Bronchial epithelial cell (primary cell): ENCODE data around the gene BNC1. TPM values are rescaled to one million over a fixed set of nuclear protein-coding genes. Genes with fewer than 3 reads are reported as not detected.

Experiments used
- DNase-seq: peaks from one replicate; pipeline ENCODE4 v3.0.0-alpha.2; 2010; ENCODE audit warnings: low read depth
- FAIRE-seq: peaks from 2 replicates; lab custom pipeline; 2011; peaks lifted over from hg19 to GRCh38; lab: Jason Lieb, UNC
- H3K27me3 ChIP-seq: 2 replicates; pipeline ENCODE4 v1.5.1; 2011; ENCODE audit warnings: low read length; ENCODE audit not compliant: control insufficient read depth, insufficient read depth
- H3K36me3 ChIP-seq: 2 replicates; pipeline ENCODE4 v1.5.1; 2011; ENCODE audit warnings: low read length; ENCODE audit not compliant: control insufficient read depth, insufficient read depth
- H3K4me3 ChIP-seq: 2 replicates; pipeline ENCODE4 v1.5.1; 2011; ENCODE audit warnings: mild to moderate bottlenecking, low read depth, low read length, control low read depth
- CTCF ChIP-seq: IDR thresholded peaks from 2 replicates; pipeline ENCODE4 v1.5.1; 2011; ENCODE audit warnings: mild to moderate bottlenecking, moderate library complexity, low read length, control low read depth, inconsistent platforms; ENCODE audit not compliant: insufficient read depth, severe bottlenecking
- total RNA-seq: library from RNA; depleted of rRNA; stranded (reverse); fragments of >200 nt; gene quantifications from 2 replicates; pipeline ENCODE4 v1.2.1, GENCODE V29; 2014

Gene BNC1
- total RNA-seq, 1 donor from 2014 or later: 74.2 TPM

GRCh38 chr15:83293201-83293600, 8.7 kb upstream of the BNC1 start:
- FAIRE-seq: no peak
- TF ChIP-seq CTCF: no peak

DNA sequence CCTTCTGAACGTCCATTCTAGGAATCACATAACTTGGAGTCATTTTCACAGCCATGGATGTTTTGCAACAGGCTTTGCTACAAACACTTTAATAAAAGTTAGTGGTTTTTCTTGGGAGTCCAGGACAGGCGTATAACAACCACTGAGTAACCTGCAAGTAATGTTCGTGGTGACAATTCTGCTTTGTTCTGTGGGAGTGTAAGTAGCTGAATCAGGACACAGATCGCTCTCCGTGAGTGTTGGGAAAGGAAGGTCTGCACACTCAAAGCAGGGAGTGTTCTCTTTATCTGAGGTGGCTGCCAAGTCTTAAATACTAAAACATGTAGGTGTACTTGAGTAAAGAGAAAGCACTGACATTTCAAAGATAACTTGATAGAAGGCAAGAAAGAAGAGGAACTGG, 7.9 kb upstream of the BNC1 start:
- no peak for TF ChIP-seq CTCF
- no peak overlapping the region for H3K4me3 ChIP-seq
- H3K36me3 ChIP-seq: no peaks in the 10 kb centered on the region
- DNase-seq: peak; percentile 76
- H3K27me3 ChIP-seq: no peaks in the 10 kb centered on the region
- FAIRE-seq: peak; percentile 28

More at GRCh38 chr15:83293201-83293600, 8.7 kb upstream of the BNC1 start:
- H3K36me3 ChIP-seq: no peaks in the 10 kb centered on the region
- no peaks in the 10 kb centered on the region for H3K27me3 ChIP-seq
- DNase-seq: no peak
- H3K4me3 ChIP-seq: no peak overlapping the region

- no peak overlapping the region for H3K4me3 ChIP-seq
- no peak for TF ChIP-seq CTCF
- H3K36me3 ChIP-seq: no peaks in the 10 kb centered on the region
- H3K27me3 ChIP-seq: no peaks in the 10 kb centered on the region
- FAIRE-seq (no peak), DNase-seq (no peak)
Measured at GRCh38 chr15:83290236-83290635, 5.8 kb upstream of the BNC1 start.

GRCh38 chr15:83289160-83289559, 4.7 kb upstream of the BNC1 start:
- no peaks in the 10 kb centered on the region for H3K36me3 ChIP-seq
- no peak for FAIRE-seq
- H3K4me3 ChIP-seq: no peak overlapping the region
- H3K27me3 ChIP-seq: no peaks in the 10 kb centered on the region
- peak; percentile 72 for DNase-seq
- no peak for TF ChIP-seq CTCF

DNA sequence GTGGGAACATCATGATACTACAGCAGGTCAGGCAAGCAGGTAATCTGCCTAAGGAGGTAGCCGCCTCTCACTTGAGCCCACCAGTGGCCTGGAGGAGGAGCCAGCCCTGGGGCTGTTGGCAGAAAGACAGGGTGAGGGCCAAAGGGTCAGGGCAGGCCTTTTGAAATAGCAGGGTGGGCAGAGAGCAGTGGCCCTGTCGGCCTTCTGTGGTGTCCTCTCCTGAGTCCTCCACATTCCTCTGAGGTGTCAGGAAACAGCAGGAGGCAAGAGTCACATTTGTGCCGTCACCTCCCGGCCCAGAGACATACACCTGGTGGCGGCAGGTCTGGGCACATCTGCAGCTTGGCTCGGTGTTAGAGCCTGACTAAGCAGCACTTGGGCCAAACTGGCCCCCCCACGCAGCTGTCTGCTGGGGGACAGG, 3.9 kb upstream of the BNC1 start:
- FAIRE-seq (no peak), DNase-seq (peak; percentile 91)
- Histone ChIP-seq H3K4me3 (no peak overlapping the region), H3K36me3 (no peaks in the 10 kb centered on the region), H3K27me3 (no peaks in the 10 kb centered on the region)
- peak; percentile 14 for TF ChIP-seq CTCF

GRCh38 chr15:83287541-83288027, 3.1 kb upstream of the BNC1 start:
- no peak for TF ChIP-seq CTCF
- Histone ChIP-seq H3K4me3 (no peak overlapping the region), H3K36me3 (no peaks in the 10 kb centered on the region), H3K27me3 (no peaks in the 10 kb centered on the region)
- DNase-seq (peak; percentile 88), FAIRE-seq (no peak)
